Mucosa of rectum (tissue), 2 donors: ENCODE results near the gene SMARCAD1.
"Not testable (repeated sequence)": the region's sequence is repeated elsewhere in the genome, so short reads cannot be mapped to it uniquely, and the experiment has no call there.

Source experiments
- H3K27ac ChIP-seq, 2 donors: one replicate each; pipeline ENCODE4 v1.7.0; 2013; ENCODE audit warnings: inconsistent platforms in 2 of 2, low read depth in 2 of 2, low read length in 2 of 2
- H3K27me3 ChIP-seq, 2 donors: one replicate each; pipeline ENCODE4 v1.7.0; 2013; ENCODE audit warnings: low read length in 2 of 2; ENCODE audit not compliant: control insufficient read depth in 2 of 2, insufficient read depth in 2 of 2
- H3K36me3 ChIP-seq, 2 donors: one replicate each; pipeline ENCODE4 v1.7.0; 2013; ENCODE audit warnings: low read length in 2 of 2; ENCODE audit not compliant: control insufficient read depth in 2 of 2, insufficient read depth in 2 of 2
- H3K4me1 ChIP-seq, 2 donors: one replicate each; pipeline ENCODE4 v1.7.0; 2013; ENCODE audit warnings: low read length in 2 of 2, mild to moderate bottlenecking in 1 of 2; ENCODE audit not compliant: control insufficient read depth in 2 of 2, insufficient read depth in 2 of 2
- H3K4me3 ChIP-seq, 2 donors: one replicate each; pipeline ENCODE4 v1.7.0; 2013; ENCODE audit warnings: low read length in 2 of 2
- H3K9ac ChIP-seq, 2 donors: one replicate each; pipeline ENCODE4 v1.7.0; 2013; ENCODE audit warnings: low read length in 2 of 2, low read depth in 1 of 2, mild to moderate bottlenecking in 1 of 2
- H3K9me3 ChIP-seq, 2 donors: one replicate each; pipeline ENCODE4 v1.7.0; 2013; ENCODE audit warnings: low read length in 2 of 2; ENCODE audit not compliant: control insufficient read depth in 2 of 2
- donor health status: healthy.
- donor health status: Normal muscosa, but diverticular disease.

Gene SMARCAD1

DNA sequence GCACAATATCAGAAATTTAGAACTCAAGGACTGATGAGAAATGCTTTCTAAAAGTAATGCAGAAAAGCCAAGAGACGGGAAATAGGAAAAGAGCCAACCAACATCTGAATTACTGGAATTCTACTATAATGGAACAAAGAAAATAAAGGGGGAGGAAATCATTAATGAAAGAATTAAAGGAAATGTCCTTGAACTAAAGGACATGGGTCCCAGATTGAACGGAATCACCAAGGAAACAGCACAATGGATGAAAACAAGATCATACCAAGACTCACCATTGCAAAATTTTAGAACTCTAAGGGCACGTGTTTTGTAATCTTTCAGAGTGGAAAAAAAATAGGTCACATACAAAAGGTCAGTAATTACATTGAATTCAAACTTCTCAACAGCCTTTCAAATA lies 99.0 kb downstream of the SMARCAD1 start:
- H3K9me3 ChIP-seq = no peaks in the 10 kb centered on the region
- H3K9ac ChIP-seq = no peak overlapping the region
- H3K27ac ChIP-seq = no peak overlapping the region
- H3K4me1 ChIP-seq = no peaks in the 10 kb centered on the region
- H3K27me3 ChIP-seq = no peaks in the 10 kb centered on the region
- no peak overlapping the region for H3K4me3 ChIP-seq
- H3K36me3 ChIP-seq = no peaks in the 10 kb centered on the region

DNA sequence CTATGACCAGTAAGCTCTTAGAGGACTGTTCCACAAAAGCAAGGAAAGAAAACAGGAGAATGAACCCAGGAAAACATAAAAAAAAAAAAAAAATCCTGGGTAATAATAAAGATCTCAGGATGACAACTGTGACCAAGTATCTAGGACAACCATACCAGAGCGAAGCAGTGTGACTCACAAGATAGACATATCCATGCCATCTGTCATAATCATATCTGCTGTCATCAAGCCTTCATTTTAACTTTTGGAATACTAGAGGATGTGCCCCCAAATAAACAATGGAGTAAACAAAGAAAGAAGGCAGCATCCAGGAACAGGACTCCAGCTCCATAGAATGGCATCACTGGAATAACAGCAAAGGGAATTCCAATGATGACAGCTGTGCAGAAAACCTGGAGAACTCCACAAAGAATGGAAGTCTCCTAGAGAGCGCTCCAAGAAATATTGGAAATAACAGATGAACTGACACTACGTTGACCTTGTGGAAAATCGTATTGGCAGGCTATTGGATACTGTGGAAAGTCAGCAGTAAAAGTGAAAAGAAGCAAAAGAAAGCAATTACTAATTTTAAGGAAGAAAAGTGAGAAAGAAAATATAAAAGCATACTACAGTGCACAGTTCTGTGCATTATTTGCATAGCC lies 99.7 kb downstream of the SMARCAD1 start:
- no peak overlapping the region for H3K27ac ChIP-seq
- H3K4me3 ChIP-seq = no peak overlapping the region
- H3K4me1 ChIP-seq = no peaks in the 10 kb centered on the region
- no peaks in the 10 kb centered on the region for H3K36me3 ChIP-seq
- H3K27me3 ChIP-seq = no peaks in the 10 kb centered on the region
- no peak overlapping the region for H3K9ac ChIP-seq
- no peaks in the 10 kb centered on the region for H3K9me3 ChIP-seq

DNA sequence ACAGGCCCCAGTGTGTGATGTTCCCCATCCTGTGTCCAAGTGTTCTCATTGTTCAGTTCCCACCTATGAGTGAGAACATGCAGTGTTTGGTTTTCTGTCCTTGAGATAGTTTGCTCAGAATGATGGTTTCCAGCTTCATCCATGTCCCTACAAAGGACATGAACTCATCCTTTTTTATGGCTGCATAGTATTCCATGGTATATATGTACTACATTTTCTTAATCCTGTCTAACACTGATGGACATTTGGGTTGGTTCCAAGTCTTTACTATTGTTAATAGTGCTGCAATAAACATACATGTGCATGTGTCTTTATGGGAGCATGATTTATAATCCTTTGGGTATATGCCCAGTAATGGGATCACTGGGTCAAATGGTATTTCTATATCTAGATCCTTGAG lies 112.3 kb downstream of the SMARCAD1 start:
- not testable (repeated sequence) for H3K9ac ChIP-seq, H3K27ac ChIP-seq, H3K36me3 ChIP-seq, H3K9me3 ChIP-seq, H3K4me3 ChIP-seq, H3K27me3 ChIP-seq, H3K4me1 ChIP-seq

DNA sequence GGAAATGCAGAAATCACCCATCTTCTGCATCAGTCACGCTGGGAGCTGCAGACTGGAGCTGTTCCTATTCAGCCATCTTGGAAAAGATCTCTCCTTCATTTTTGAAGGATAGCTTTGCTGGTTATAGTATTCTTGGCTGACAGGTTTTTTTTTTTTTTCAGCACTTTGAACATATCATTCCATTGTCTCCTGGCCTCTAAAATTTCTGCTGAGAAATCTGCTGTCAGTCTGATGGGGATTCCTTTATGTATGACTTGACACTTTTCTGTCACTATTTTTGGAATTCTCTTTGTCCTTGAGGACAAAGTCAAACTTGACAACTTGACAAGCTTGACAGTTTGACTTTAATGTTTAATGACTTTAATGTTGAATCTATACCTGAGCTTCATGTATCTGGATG lies 118.2 kb downstream of the SMARCAD1 start:
- Histone ChIP-seq H3K4me3 (no peak overlapping the region), H3K36me3 (no peaks in the 10 kb centered on the region), H3K9ac (no peak overlapping the region), H3K4me1 (no peaks in the 10 kb centered on the region), H3K27ac (no peak overlapping the region), H3K27me3 (no peaks in the 10 kb centered on the region), H3K9me3 (peaks cover 0 to 5% of the 10 kb centered on the region in 2 donors)

DNA sequence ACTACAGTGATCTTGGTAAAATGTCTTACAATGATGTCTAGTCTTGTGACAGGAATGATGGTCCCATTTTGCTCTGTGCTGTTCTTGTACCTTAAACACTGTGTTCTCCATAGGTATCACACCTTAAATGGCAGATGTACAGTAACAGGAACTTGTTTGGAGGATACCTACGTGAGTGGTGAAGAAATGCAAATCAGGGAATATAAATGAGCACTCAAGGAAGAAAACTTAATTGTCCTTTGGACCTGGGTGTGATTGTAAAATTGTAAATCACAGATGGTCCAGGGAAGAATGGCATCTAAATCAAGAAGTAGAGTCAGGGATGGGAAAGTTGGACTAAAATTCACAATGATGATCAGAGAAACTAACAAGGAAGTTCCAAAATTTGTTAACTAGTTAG lies 122.3 kb downstream of the SMARCAD1 start:
- no peaks in the 10 kb centered on the region for H3K27me3 ChIP-seq

DNA sequence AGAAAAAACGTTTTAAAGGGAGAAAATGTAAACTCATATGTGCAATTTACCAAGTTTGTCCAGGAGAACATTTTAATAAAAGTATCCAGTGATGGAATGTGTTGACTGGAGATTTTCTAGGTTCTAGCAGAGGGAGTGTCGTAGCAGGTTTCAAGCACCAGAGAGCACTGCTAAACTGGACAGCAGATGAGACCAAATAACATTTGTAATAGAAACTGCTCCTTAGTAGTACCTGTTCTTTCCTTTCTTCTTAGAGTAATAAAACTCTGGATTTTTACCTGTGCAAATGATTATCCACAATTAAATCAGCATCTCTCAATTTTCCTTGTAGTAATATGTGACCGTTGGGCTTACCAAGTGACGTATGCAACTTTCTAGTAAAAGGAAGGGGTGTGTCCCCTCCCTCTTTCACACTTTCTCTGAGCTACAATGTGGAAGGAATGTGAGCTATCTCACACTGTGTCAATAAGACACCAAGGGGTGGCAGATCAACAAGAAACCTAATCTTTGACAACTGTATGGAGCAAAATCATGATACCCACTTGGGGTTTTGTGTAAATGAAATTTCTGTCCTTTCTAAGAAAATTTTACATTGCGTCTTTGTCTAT lies 125.4 kb downstream of the SMARCAD1 start:
- Histone ChIP-seq H3K9ac (no peak overlapping the region), H3K27ac (no peak overlapping the region), H3K36me3 (no peaks in the 10 kb centered on the region), H3K27me3 (no peaks in the 10 kb centered on the region), H3K4me3 (no peak overlapping the region), H3K9me3 (no peaks in the 10 kb centered on the region), H3K4me1 (peaks cover 0 to 2% of the 10 kb centered on the region in 2 donors)

More for the DNA sequence above, 122.3 kb downstream of the SMARCAD1 start:
- Histone ChIP-seq H3K9ac (no peak overlapping the region), H3K4me1 (peaks cover 0 to 2% of the 10 kb centered on the region in 2 donors), H3K4me3 (no peak overlapping the region), H3K27ac (no peak overlapping the region), H3K9me3 (peaks cover 0 to 5% of the 10 kb centered on the region in 2 donors), H3K36me3 (no peaks in the 10 kb centered on the region)

DNA sequence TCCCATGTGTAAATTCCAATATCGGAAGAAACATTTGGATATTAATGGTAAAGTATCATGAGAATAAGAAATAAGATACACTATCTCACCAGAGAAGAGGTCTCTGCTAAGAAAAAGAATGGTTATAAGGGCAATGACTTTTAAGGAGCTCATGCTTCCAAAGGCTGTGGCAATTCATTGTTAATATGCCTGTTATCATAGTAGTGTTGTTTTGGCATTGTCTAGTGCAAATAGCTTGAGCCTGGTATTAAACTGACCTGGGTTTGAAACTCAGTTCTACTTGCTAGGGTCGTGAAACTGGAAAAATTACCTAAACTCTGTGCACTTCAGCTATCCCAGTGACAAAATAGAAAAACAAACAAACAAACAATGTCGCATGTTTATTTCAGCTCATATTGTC lies 126.2 kb downstream of the SMARCAD1 start:
- H3K9ac ChIP-seq = no peak overlapping the region
- H3K27ac ChIP-seq = no peak overlapping the region

DNA sequence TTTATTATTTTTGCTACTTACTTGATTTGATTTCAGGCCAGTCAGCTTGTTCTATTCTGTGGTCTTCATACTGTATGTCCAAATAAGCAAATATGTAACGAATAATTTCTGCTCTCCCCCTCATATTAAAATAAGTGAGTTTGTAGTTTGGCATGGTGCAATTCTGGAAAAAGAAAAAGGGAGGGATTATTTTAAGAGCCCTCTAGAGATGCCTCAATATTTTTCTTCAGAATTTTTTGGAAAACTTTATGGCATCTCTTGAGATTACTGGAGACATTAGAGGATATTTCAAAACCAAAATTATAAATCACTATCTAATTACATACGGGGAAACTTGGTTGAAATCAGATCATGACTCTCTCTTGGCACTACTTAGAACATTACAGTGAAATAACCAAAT lies 126.8 kb downstream of the SMARCAD1 start:
- Histone ChIP-seq H3K4me3 (no peak overlapping the region), H3K27ac (no peak overlapping the region), H3K27me3 (no peaks in the 10 kb centered on the region), H3K36me3 (no peaks in the 10 kb centered on the region), H3K4me1 (peaks cover 0 to 2% of the 10 kb centered on the region in 2 donors), H3K9me3 (no peaks in the 10 kb centered on the region), H3K9ac (no peak overlapping the region)

More for the DNA sequence above, 126.2 kb downstream of the SMARCAD1 start:
- Histone ChIP-seq H3K4me3 (no peak overlapping the region), H3K27me3 (no peaks in the 10 kb centered on the region), H3K36me3 (no peaks in the 10 kb centered on the region), H3K9me3 (no peaks in the 10 kb centered on the region), H3K4me1 (peaks cover 0 to 2% of the 10 kb centered on the region in 2 donors)

DNA sequence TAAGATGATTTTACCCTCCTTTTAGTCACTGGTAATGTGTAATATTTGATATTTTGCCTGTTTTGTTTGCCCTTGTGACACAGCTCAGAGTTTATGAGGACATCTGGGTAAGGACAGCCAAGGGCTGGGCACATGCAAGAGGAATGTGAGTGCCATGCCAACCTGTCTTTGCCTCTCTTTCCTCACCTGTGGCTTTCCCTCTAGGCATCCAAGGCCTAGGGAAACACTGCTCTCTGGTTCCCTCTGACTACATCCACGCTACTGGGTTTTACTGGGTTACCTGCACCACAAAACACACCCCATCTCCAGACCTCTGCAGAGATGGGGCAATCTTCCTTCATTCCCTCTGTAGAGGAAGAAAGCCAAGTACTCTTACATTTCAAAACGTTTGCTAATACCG lies 127.3 kb downstream of the SMARCAD1 start:
- no peak overlapping the region for H3K4me3 ChIP-seq
- H3K36me3 ChIP-seq = no peaks in the 10 kb centered on the region
- no peaks in the 10 kb centered on the region for H3K27me3 ChIP-seq
- peaks cover 0 to 2% of the 10 kb centered on the region in 2 donors for H3K4me1 ChIP-seq
- no peak overlapping the region for H3K9ac ChIP-seq
- H3K27ac ChIP-seq = no peak overlapping the region
- no peaks in the 10 kb centered on the region for H3K9me3 ChIP-seq

DNA sequence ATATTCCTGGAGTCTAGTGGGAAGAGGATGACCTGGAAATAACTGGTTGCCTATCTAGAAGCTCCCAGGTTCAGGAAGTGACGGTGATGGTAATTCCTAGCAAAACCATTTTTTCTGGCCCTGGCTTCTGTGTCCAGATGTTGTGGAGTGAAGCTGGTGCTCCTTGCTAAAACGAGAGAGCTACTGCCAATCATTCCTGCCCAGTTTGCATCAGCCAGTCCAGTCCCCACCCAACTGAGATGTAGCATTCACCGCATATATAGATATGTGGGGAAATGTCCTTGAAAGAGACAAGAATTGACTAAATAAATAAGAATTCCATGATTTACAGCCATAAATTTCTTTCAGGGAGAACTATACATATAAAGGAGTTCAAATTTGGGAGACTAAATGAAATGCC lies 128.6 kb downstream of the SMARCAD1 start:
- no peaks in the 10 kb centered on the region for H3K36me3 ChIP-seq
- H3K9me3 ChIP-seq = no peaks in the 10 kb centered on the region
- no peak overlapping the region for H3K9ac ChIP-seq

More for the DNA sequence above, 128.6 kb downstream of the SMARCAD1 start:
- no peak overlapping the region for H3K27ac ChIP-seq
- no peaks in the 10 kb centered on the region for H3K27me3 ChIP-seq
- peaks cover 0 to 2% of the 10 kb centered on the region in 2 donors for H3K4me1 ChIP-seq
- no peak overlapping the region for H3K4me3 ChIP-seq
